H1 (cell line): Measurements from ENCODE around the gene TMEM40. TPM values are rescaled to one million over a fixed set of nuclear protein-coding genes. Genes with fewer than 3 reads are reported as not detected.

Source experiments
- CTCF ChIA-PET: fragments of 300-600 bp; sonication (Branson Sonifier 250); formaldehyde crosslinking; loops from one replicate; lab custom pipeline; 2021; ENCODE audit not compliant: partially characterized antibody; lab: Charles Lee
- POLR2A ChIA-PET: fragments of 300-600 bp; sonication (Branson Sonifier 250); formaldehyde crosslinking; loops from one replicate; lab custom pipeline; 2021; ENCODE audit warnings: inconsistent platforms; ENCODE audit not compliant: partially characterized antibody; lab: Charles Lee
- DNase-seq, 2 experiments: peaks; one replicate each; pipeline versions ENCODE4 v3.0.0 to v3.0.0-alpha.2; 2010 to 2022; ENCODE audit warnings: low spot score in 2 of 2, low read depth in 1 of 2, mixed read lengths in 1 of 2
- FAIRE-seq: peaks from 2 replicates; lab custom pipeline; 2011; peaks lifted over from hg19 to GRCh38; lab: Jason Lieb, UNC
- H2AFZ ChIP-seq: 2 replicates; pipeline ENCODE4 v1.8.1; 2012; ENCODE audit warnings: low read length, inconsistent platforms
- H2AK5ac ChIP-seq: 2 replicates; pipeline ENCODE4 v1.6.1; 2013; ENCODE audit warnings: low read depth, low read length
- H2BK120ac ChIP-seq: replicated peaks from 2 replicates; pipeline ENCODE3; 2013; ENCODE audit warnings: low read depth, low read length, inconsistent platforms
- H2BK12ac ChIP-seq: 2 replicates; pipeline ENCODE4 v1.6.1; 2013; ENCODE audit warnings: low read depth, low read length
- H2BK15ac ChIP-seq: 2 replicates; pipeline ENCODE4 v1.6.1; 2013; ENCODE audit warnings: low read length
- H2BK20ac ChIP-seq: 2 replicates; pipeline ENCODE4 v1.6.1; 2013; ENCODE audit warnings: low read length
- H2BK5ac ChIP-seq: 2 replicates; pipeline ENCODE4 v1.6.1; 2013; ENCODE audit warnings: low read depth, low read length
- H3K14ac ChIP-seq: 2 replicates; pipeline ENCODE4 v1.6.1; 2013; ENCODE audit warnings: inconsistent platforms; ENCODE audit not compliant: insufficient read length
- H3K18ac ChIP-seq: 2 replicates; pipeline ENCODE4 v1.6.1; 2013; ENCODE audit warnings: low read length; ENCODE audit errors: extremely low read depth
- H3K23ac ChIP-seq: 2 replicates; pipeline ENCODE4 v1.6.1; 2013; ENCODE audit warnings: inconsistent platforms; ENCODE audit not compliant: insufficient read length
- H3K23me2 ChIP-seq: 2 replicates; pipeline ENCODE4 v1.6.1; 2013; ENCODE audit warnings: low read depth, low read length
- H3K27ac ChIP-seq: 2 replicates; pipeline ENCODE4 v1.6.1; 2011; ENCODE audit warnings: low read depth, low read length, inconsistent platforms
- H3K27me3 ChIP-seq, 4 experiments: replicated peaks in 1 of 4; 1 replicate in 1 of 4; 2 replicates in 3 of 4; pipeline versions ENCODE4 v1.6.1 to v1.8.1; 2011 to 2013; ENCODE audit warnings: low read length in 3 of 4, mild to moderate bottlenecking in 3 of 4, inconsistent platforms in 2 of 4, mixed read lengths in 2 of 4, moderate library complexity in 1 of 4; ENCODE audit not compliant: control insufficient read depth in 3 of 4, insufficient read depth in 3 of 4; ENCODE audit errors: extremely low read depth in 1 of 4
- H3K36me3 ChIP-seq, 4 experiments: 2 replicates each; pipeline versions ENCODE4 v1.6.1 to v1.8.1; 2011 to 2013; ENCODE audit warnings: mild to moderate bottlenecking in 4 of 4, low read length in 3 of 4, moderate library complexity in 2 of 4, control low read depth in 1 of 4, inconsistent platforms in 1 of 4; ENCODE audit not compliant: insufficient read depth in 4 of 4, control insufficient read depth in 2 of 4
- H3K4ac ChIP-seq: replicated peaks from 2 replicates; pipeline ENCODE3; 2013; ENCODE audit warnings: low read length, low read depth, mixed read lengths, inconsistent platforms; ENCODE audit not compliant: insufficient read length
- H3K4me1 ChIP-seq, 4 experiments: replicated peaks in 1 of 4; 1 replicate in 1 of 4; 2 replicates in 3 of 4; pipeline versions ENCODE4 v1.6.1 to v1.8.1; 2011 to 2013; ENCODE audit warnings: low read length in 3 of 4, inconsistent platforms in 2 of 4, mixed read lengths in 1 of 4; ENCODE audit not compliant: insufficient read depth in 4 of 4, control insufficient read depth in 3 of 4
- H3K4me2 ChIP-seq, 2 experiments: 2 replicates each; pipeline versions ENCODE4 v1.6.1 to v1.8.1; 2011 to 2013; ENCODE audit warnings: low read depth in 2 of 2, low read length in 2 of 2, control low read depth in 1 of 2, inconsistent platforms in 1 of 2, mild to moderate bottlenecking in 1 of 2; ENCODE audit not compliant: insufficient read depth in 1 of 2
- H3K4me3 ChIP-seq, 4 experiments: fragments of 200-600, 300-600 bp in 1 of 4; sonication (generic), shearing (Covaris generic), sonication (Bioruptor Twin) in 1 of 4; 2 replicates each; pipeline versions ENCODE4 v1.5.1 to v1.8.1; 2011 to 2016; ENCODE audit warnings: low read length in 4 of 4, low read depth in 3 of 4, control low read depth in 2 of 4, inconsistent platforms in 2 of 4, mild to moderate bottlenecking in 2 of 4, mixed read lengths in 1 of 4, moderate library complexity in 1 of 4; ENCODE audit not compliant: insufficient read depth in 2 of 4; ENCODE audit errors: extremely low read depth in 1 of 4
- H3K56ac ChIP-seq: replicated peaks from 2 replicates; pipeline ENCODE3; 2013; ENCODE audit warnings: low read depth, mild to moderate bottlenecking, mixed read lengths, low read length, inconsistent platforms; ENCODE audit not compliant: insufficient read length
- H3K79me1 ChIP-seq: 2 replicates; pipeline ENCODE4 v1.6.1; 2013; ENCODE audit warnings: low read depth, low read length, control low read depth
- H3K79me2 ChIP-seq, 2 experiments: 2 replicates each; pipeline versions ENCODE4 v1.6.1 to v1.8.1; 2012 to 2013; ENCODE audit warnings: low read length in 2 of 2, mild to moderate bottlenecking in 2 of 2, inconsistent platforms in 1 of 2; ENCODE audit not compliant: insufficient read depth in 2 of 2, control insufficient read depth in 1 of 2
- H3K9ac ChIP-seq, 4 experiments: replicated peaks in 1 of 4; 1 replicate in 1 of 4; 2 replicates in 3 of 4; pipeline versions ENCODE4 v1.6.1 to v1.8.1; 2011 to 2013; ENCODE audit warnings: low read depth in 3 of 4, low read length in 3 of 4, control low read depth in 2 of 4, mild to moderate bottlenecking in 2 of 4, moderate library complexity in 2 of 4, inconsistent platforms in 1 of 4; ENCODE audit errors: extremely low read depth in 1 of 4
- H3K9me3 ChIP-seq, 2 experiments: 2 replicates each; pipeline versions ENCODE4 v1.6.1 to v1.8.1; 2012 to 2013; ENCODE audit warnings: mild to moderate bottlenecking in 2 of 2, moderate library complexity in 2 of 2, control low read depth in 1 of 2, inconsistent platforms in 1 of 2, low read depth in 1 of 2, low read length in 1 of 2, mixed read lengths in 1 of 2; ENCODE audit not compliant: insufficient read depth in 2 of 2
- H4K20me1 ChIP-seq, 2 experiments: replicated peaks in 1 of 2; 2 replicates each; pipeline versions ENCODE3 to v1.8.1; 2011 to 2013; ENCODE audit warnings: inconsistent platforms in 2 of 2, low read length in 2 of 2, mild to moderate bottlenecking in 1 of 2; ENCODE audit not compliant: insufficient read depth in 2 of 2, control insufficient read depth in 1 of 2
- H4K5ac ChIP-seq: 2 replicates; pipeline ENCODE4 v1.6.1; 2013; ENCODE audit warnings: low read length, low read depth, mixed read lengths, inconsistent platforms; ENCODE audit not compliant: insufficient read length
- H4K8ac ChIP-seq: 2 replicates; pipeline ENCODE4 v1.8.0; 2013; ENCODE audit warnings: mild to moderate bottlenecking, moderate library complexity, low read length, inconsistent platforms; ENCODE audit not compliant: insufficient read depth; ENCODE audit errors: extremely low read depth
- H4K91ac ChIP-seq: replicated peaks from 2 replicates; pipeline ENCODE3; 2013; ENCODE audit warnings: low read length, mixed read lengths, inconsistent platforms; ENCODE audit not compliant: insufficient read length
- ASH2L ChIP-seq: fragments of 200-600, 300-600 bp; sonication (generic); IDR thresholded peaks from one replicate; pipeline ENCODE4 v1.7.1; 2017; ENCODE audit warnings: low read length
- FOSL1 ChIP-seq: IDR thresholded peaks from 2 replicates; pipeline ENCODE4 v1.6.1; 2011; ENCODE audit warnings: mild to moderate bottlenecking, low read depth, low read length, moderate library complexity; ENCODE audit not compliant: insufficient read depth
- GABPA ChIP-seq: IDR thresholded peaks from 2 replicates; pipeline ENCODE4 v1.6.1; 2011; ENCODE audit warnings: mild to moderate bottlenecking, low read length, moderate library complexity, borderline replicate concordance; ENCODE audit not compliant: insufficient read depth
- GTF2F1 ChIP-seq: IDR thresholded peaks from 2 replicates; pipeline ENCODE4 v1.6.1; 2012; ENCODE audit warnings: low read depth, low read length, improper control_type of control experiment, borderline replicate concordance
- HDAC2 ChIP-seq, 2 experiments: fragments of 300-600 bp in 1 of 2; sonication (generic) in 1 of 2; IDR thresholded peaks; 2 replicates each; pipeline ENCODE4 v1.6.1; 2011 to 2012; ENCODE audit warnings: low read depth in 2 of 2, low read length in 2 of 2, mild to moderate bottlenecking in 2 of 2, moderate library complexity in 2 of 2, borderline replicate concordance in 1 of 2, inconsistent platforms in 1 of 2
- PHF8 ChIP-seq: fragments of 200-600 bp; sonication (generic); conservative IDR thresholded peaks from 2 replicates; pipeline ENCODE4 v1.7.1; 2012; ENCODE audit warnings: low read depth, mild to moderate bottlenecking, inconsistent platforms, low read length, moderate library complexity
- POLR2A ChIP-seq, 2 experiments: IDR thresholded peaks; 1 replicate in 1 of 2; 2 replicates in 1 of 2; pipeline ENCODE4 v1.6.1; 2011; ENCODE audit warnings: low read depth in 2 of 2, low read length in 2 of 2, mild to moderate bottlenecking in 2 of 2; ENCODE audit errors: control extremely low read depth in 1 of 2
- RNF2 ChIP-seq: fragments of 200-900, 300-1000 bp; sonication (generic); IDR thresholded peaks from 2 replicates; pipeline ENCODE4 v1.7.1; 2016; ENCODE audit warnings: borderline replicate concordance, low read depth, mild to moderate bottlenecking, antibody characterized with exemption, low read length; ENCODE audit not compliant: poor library complexity, severe bottlenecking; ENCODE audit errors: missing control alignments
- SAP30 ChIP-seq: fragments of 300-600 bp; sonication (generic); IDR thresholded peaks from 2 replicates; pipeline ENCODE4 v1.7.1; 2012; ENCODE audit warnings: low read length, moderate library complexity, mild to moderate bottlenecking, inconsistent platforms; ENCODE audit not compliant: insufficient read depth, insufficient replicate concordance
- SP4 ChIP-seq: IDR thresholded peaks from 2 replicates; pipeline ENCODE4 v1.6.1; 2012; ENCODE audit warnings: low read length, inconsistent platforms
- TBP ChIP-seq: IDR thresholded peaks from 2 replicates; pipeline ENCODE4 v1.6.1; 2011; ENCODE audit warnings: low read depth, low read length, improper control_type of control experiment
- TEAD4 ChIP-seq: IDR thresholded peaks from 2 replicates; pipeline ENCODE4 v1.6.1; 2012; ENCODE audit warnings: low read depth, low read length, inconsistent platforms, mixed read lengths
- USF2 ChIP-seq: IDR thresholded peaks from 2 replicates; pipeline ENCODE4 v1.6.1; 2011; ENCODE audit warnings: low read length, improper control_type of control experiment
- WGBS, 2 experiments: shearing (Covaris generic) in 1 of 2; methylation state at CpG; one replicate each; pipeline versions ENCODE4 v1.1.6 to v1.1.7; 2013 to 2015; ENCODE audit warnings: low lambda C conversion rate in 2 of 2, mixed read lengths in 2 of 2, inconsistent platforms in 1 of 2, low coverage in 1 of 2, missing lambda C conversion rate in 1 of 2; ENCODE audit not compliant: insufficient replicate concordance in 2 of 2, insufficient coverage in 1 of 2, insufficient read length in 1 of 2; ENCODE audit errors: extremely low coverage in 1 of 2, missing lambda C conversion rate in 1 of 2; 5-methylcytosine and 5-hydroxymethylcytosine counted together
- polyA plus RNA-seq, 7 experiments: library from polyadenylated mRNA; depleted of rRNA in 3 of 7; stranded (reverse) in 5 of 7; unstranded in 2 of 7; fragments of >200 nt in 5 of 7; fragments of 200-250 nt in 2 of 7; gene quantifications; 1 replicate in 5 of 7; 2 replicates in 1 of 7; 4 replicates in 1 of 7; pipeline versions ENCODE4 v1.2.1 to v1.2.3, GENCODE V29; 2011 to 2013; ENCODE audit warnings: missing spikeins in 2 of 7, mixed read lengths in 2 of 7
- total RNA-seq: library from RNA; stranded (reverse); fragmentation: NEBNext Ultra II Directional; extraction: Animal tissue kit (Norgen Biotek cat#: 25700); gene quantifications from 2 replicates; pipeline ENCODE4 v1.2.1, GENCODE V29; 2021

TMEM40 gene
- total and polyA plus RNA-seq, 2 of the 8 experiments (the other 6 are each of a cell fraction or from before 2014, with no cell fraction given), result 0.18 TPM; not detected in 1

- Histone ChIP-seq H3K18ac (no peak overlapping the region), H2AFZ (no peak overlapping the region), H3K14ac (no peak overlapping the region), H3K56ac (no peak overlapping the region), H2BK15ac (no peak overlapping the region), H3K4ac (no peak overlapping the region), H3K23ac (no peak overlapping the region), H3K9ac (no peak overlapping the region), H3K9me3 (no peaks in the 10 kb centered on the region), H2BK20ac (no peak overlapping the region), H3K23me2 (no peaks in the 10 kb centered on the region), H4K20me1 (no peaks in the 10 kb centered on the region), H3K27ac (no peak overlapping the region), H2AK5ac (no peak overlapping the region), H2BK12ac (no peak overlapping the region), H3K4me3 (no peak overlapping the region), H4K8ac (no peak overlapping the region), H2BK5ac (no peak overlapping the region), H3K36me3 (no peaks in the 10 kb centered on the region), H4K91ac (no peak overlapping the region), H4K5ac (no peak overlapping the region), H3K79me1 (no peaks in the 10 kb centered on the region), H3K4me1 (peaks cover 0 to 4% (median 1%) of the 10 kb centered on the region in 4 experiments; a peak in 2 of 7 replicates), H3K27me3 (no peaks in the 10 kb centered on the region), H2BK120ac (no peak overlapping the region), H3K4me2 (no peak overlapping the region), H3K79me2 (no peaks in the 10 kb centered on the region)
- WGBS, 2 experiments, result 82% methylated on average over 4 of the region's 4 CpGs; no CpG with 5 or more reads in 1 of the 2 experiments
- ChIA-PET POLR2A (interaction anchor here (0.9 to 1.1 kb wide), 2 partner anchors 13 to 52 kb away, joined by 3 read pairs; no protein-coding TSS in a partner anchor), CTCF (interaction anchor here (0.7 to 1.1 kb wide), 4 partner anchors 49 to 74 kb away, joined by 3 to 6 read pairs (median 3); no protein-coding TSS in a partner anchor)
- DNase-seq (no peak), FAIRE-seq (no peak)
- TF ChIP-seq SAP30 (no peak), TBP (no peak), TEAD4 (no peak), RNF2 (no peak), HDAC2 (IDR thresholded peaks at IDR 0.05; ENCODE audit: borderline replicate concordance in 1 of 2, low read depth in 2 of 2, low read length in 2 of 2) (no peak), FOSL1 (no peak), GABPA (no peak), ASH2L (no peak), SP4 (no peak), GTF2F1 (no peak), USF2 (no peak), POLR2A (IDR thresholded peaks at IDR 0.05; ENCODE audit: control extremely low read depth in 1 of 2, low read depth in 2 of 2, low read length in 2 of 2) (no peak), PHF8 (no peak)
These were observed 21.7 kb upstream of the TMEM40 start for GRCh38 chr3:12780751-12781150.
